ENCODE data around the gene EPB41. TPM values are rescaled to one million over a fixed set of nuclear protein-coding genes. Genes with fewer than 3 reads are reported as not detected.

EPB41 gene
- total RNA-seq, 4 donors from 2014 or later, result 16.7 to 30.8 (median 21.7) TPM

DNA sequence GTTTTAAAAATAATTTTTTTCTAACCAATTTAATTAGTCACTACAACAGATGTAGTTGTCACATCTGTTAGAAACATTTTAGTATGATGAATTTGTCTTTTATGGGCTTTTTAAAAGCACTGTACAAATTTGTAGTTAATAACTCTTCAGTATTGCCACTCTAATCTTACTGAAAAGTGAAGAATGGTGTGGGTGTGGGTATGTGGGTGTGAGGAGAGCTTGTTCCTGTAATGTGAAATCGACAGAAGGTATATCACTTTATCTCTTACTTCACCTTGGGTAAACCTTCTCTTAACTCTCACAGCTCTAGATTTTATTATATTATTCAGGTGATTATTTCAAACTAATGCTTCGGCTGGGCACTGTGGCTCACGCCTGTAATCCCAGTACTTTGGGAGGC lies 166.8 kb downstream of the EPB41 start:
- Histone ChIP-seq H3K9me3 (no peaks in the 10 kb centered on the region), H3K4me3 (no peak overlapping the region), H3K27ac (no peak overlapping the region), H3K4me1 (no peaks in the 10 kb centered on the region), H3K27me3 (no peaks in the 10 kb centered on the region), H3K36me3 (peaks cover 0 to 6% of the 10 kb centered on the region in 2 donors)
- TF ChIP-seq, protein P1, sequence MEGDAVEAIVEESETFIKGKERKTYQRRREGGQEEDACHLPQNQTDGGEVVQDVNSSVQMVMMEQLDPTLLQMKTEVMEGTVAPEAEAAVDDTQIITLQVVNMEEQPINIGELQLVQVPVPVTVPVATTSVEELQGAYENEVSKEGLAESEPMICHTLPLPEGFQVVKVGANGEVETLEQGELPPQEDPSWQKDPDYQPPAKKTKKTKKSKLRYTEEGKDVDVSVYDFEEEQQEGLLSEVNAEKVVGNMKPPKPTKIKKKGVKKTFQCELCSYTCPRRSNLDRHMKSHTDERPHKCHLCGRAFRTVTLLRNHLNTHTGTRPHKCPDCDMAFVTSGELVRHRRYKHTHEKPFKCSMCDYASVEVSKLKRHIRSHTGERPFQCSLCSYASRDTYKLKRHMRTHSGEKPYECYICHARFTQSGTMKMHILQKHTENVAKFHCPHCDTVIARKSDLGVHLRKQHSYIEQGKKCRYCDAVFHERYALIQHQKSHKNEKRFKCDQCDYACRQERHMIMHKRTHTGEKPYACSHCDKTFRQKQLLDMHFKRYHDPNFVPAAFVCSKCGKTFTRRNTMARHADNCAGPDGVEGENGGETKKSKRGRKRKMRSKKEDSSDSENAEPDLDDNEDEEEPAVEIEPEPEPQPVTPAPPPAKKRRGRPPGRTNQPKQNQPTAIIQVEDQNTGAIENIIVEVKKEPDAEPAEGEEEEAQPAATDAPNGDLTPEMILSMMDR (IDR thresholded peaks at IDR 0.05), result no peak
- no peak for TF ChIP-seq POLR2A (IDR thresholded peaks at IDR 0.05)
- no peak for TF ChIP-seq EP300 (IDR thresholded peaks at IDR 0.05)
- TF ChIP-seq POLR2AphosphoS5 (IDR thresholded peaks at IDR 0.05), result no peak
- WGBS, 2 donors (ENCODE audit: low coverage in 1 of 2), result 66 to 100% methylated on average over 1 to 2 of the region's 3 CpGs
- ATAC-seq, result no peak

DNA sequence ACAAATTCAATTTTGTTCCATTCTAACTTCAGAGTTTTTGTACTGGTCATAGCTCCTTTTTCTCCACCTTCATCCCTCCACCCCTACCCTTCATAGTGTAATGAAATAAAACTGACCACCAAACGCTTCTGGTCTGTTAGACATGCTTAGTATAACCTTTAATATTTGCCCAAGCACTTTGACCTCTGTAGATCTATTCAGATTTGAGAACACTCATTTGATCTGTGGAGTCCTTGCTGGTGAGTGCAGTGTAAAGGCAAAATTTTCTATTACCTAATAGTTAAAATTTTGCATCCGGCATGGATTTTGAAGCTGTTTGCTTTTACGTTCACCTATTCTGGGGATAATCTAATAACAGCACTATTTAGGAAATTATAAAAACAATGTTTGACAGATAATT lies 168.2 kb downstream of the EPB41 start:
- Histone ChIP-seq H3K9me3 (no peaks in the 10 kb centered on the region), H3K27me3 (no peaks in the 10 kb centered on the region), H3K4me3 (no peak overlapping the region), H3K4me1 (no peaks in the 10 kb centered on the region), H3K36me3 (peaks cover 0 to 6% of the 10 kb centered on the region in 2 donors), H3K27ac (no peak overlapping the region)
- TF ChIP-seq, protein P1 (IDR thresholded peaks at IDR 0.05), result no peak
- no peak for TF ChIP-seq POLR2AphosphoS5 (IDR thresholded peaks at IDR 0.05)
- TF ChIP-seq POLR2A (IDR thresholded peaks at IDR 0.05), result no peak
- no peak for TF ChIP-seq EP300 (IDR thresholded peaks at IDR 0.05)
- ATAC-seq, result no peak
- WGBS, 2 donors (ENCODE audit: low coverage in 1 of 2), result 74 to 85% methylated on average over 3 of the region's 3 CpGs

DNA sequence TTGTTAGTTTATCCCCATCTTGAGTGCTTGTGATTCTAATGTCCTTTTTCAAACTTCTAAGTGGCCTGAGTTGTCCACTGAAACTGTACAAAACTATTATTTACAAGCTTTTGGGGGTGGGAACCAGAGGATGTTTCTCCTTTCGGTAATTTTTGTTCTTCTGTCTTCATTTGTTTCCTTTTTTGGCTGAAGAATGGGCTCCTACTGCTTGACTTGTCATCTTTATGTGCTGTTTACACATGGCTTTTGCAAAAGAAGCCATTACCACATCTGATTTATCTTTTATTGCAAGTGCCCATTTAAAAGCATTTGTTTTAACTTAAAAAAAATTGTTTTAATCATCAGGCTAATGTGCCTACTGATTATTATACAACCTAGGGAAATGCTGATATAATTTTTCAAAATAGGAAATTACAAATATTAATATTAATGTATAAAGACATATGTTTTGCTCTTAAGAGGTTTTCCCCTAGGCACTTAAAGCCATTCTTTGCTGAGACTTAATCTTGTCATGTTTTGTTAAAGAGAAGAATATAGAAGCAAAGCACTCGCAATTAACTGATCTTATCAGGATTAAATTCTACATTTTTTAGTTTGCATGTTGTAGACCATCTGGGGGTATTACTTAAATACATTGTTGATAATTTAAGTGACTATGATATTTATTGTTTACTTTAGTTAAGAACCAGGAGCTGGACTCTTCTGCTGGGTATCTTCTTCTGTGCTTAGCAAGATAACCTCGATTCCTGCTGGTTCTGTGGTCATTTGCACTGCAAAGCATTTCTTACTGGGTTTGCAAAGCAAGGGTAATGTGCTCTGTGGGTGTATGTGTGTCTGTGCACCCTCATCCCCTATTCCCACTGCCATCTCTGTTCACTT lies 169.2 kb downstream of the EPB41 start:
- WGBS, 2 donors (ENCODE audit: low coverage in 1 of 2), result 46 to 75% methylated on average over 2 to 3 of the region's 3 CpGs
- Histone ChIP-seq H3K4me1 (no peaks in the 10 kb centered on the region), H3K4me3 (no peak overlapping the region), H3K36me3 (peaks cover 0 to 6% of the 10 kb centered on the region in 2 donors), H3K27ac (no peak overlapping the region), H3K27me3 (no peaks in the 10 kb centered on the region), H3K9me3 (no peaks in the 10 kb centered on the region)
- TF ChIP-seq POLR2AphosphoS5 (IDR thresholded peaks at IDR 0.05) (no peak), EP300 (IDR thresholded peaks at IDR 0.05) (no peak), POLR2A (IDR thresholded peaks at IDR 0.05) (no peak)
- TF ChIP-seq, protein P1 (IDR thresholded peaks at IDR 0.05), result no peak
- ATAC-seq, result no peak

DNA sequence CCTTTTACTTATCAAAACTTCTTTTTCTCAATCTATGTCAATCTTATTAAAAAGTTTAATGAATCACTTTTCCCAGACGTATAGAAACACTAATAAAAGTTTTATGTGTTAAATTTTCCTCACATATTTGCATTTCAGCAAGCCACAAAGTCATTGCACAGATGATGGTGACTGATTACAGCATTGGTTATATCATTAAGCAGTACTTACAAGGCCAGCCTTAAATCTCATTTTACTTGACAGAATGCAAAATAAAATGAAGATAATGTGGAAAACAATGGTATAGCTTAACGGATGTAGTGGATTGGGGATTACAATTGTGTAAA lies 169.8 kb downstream of the EPB41 start:
- Histone ChIP-seq H3K36me3 (peaks cover 0 to 5% of the 10 kb centered on the region in 2 donors), H3K4me3 (no peak overlapping the region), H3K27me3 (no peaks in the 10 kb centered on the region), H3K27ac (no peak overlapping the region), H3K9me3 (no peaks in the 10 kb centered on the region), H3K4me1 (no peaks in the 10 kb centered on the region)
- 72 to 95% methylated on average over 2 of the region's 2 CpGs for WGBS, 2 donors (ENCODE audit: low coverage in 1 of 2)
- no peak for ATAC-seq
- TF ChIP-seq POLR2AphosphoS5 (IDR thresholded peaks at IDR 0.05) (no peak), POLR2A (IDR thresholded peaks at IDR 0.05) (no peak), EP300 (IDR thresholded peaks at IDR 0.05) (no peak)
- TF ChIP-seq, protein P1 (IDR thresholded peaks at IDR 0.05), result no peak
